Measurements from ENCODE around the gene CDK10.

The CDK10 gene

DNA sequence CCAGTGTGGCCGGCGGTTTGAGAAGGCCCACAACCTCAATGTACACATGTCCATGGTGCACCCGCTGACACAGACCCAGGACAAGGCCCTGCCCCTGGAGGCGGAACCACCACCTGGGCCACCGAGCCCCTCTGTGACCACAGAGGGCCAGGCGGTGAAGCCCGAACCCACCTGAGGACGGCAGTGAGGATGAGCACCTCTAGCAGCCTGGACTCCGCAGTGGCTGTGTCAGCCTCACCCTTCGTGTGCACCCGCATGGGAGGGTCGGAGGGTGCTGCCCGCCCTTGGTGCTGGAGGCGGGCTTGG, 51.5 kb downstream of the CDK10 start:
- DNase-seq: no peak

DNA sequence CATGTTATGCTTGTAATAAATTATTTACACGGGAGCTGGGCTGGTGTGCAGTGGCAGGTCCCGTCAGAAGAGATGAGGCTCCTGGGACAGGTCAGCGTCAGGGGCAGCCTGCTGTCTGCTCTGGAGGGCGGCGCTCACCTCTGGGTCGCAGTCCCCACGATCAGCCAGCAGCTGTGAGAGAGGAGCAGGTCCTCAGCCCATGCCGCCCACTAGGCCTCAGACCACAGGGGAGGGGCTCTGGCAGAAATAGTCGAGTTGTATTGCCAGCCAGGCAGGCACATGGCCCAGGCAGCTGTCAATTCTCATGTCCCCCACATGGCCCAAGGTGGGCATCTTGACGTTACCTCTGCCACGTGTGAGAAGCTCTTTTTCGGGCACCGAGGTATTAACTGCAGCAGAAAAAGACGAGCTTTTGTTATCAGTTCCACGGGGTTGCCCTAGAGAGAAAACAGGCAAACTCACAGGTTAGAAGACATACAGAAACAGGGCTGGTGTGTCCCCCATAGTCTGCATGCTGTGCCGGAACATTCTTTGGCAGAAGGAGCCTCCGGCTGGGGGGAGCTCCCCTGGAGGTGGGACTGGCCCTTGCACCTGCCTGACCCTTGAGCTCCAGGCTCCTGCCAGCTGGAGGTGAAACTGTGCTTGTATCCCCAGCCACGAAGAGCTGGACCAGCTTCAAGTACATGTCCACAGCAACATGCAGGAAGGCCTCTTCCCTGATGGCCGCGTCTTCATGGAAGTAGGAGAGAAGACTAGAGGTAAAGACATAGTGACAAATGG, 52.2 kb downstream of the CDK10 start:
- no peak for DNase-seq

DNA sequence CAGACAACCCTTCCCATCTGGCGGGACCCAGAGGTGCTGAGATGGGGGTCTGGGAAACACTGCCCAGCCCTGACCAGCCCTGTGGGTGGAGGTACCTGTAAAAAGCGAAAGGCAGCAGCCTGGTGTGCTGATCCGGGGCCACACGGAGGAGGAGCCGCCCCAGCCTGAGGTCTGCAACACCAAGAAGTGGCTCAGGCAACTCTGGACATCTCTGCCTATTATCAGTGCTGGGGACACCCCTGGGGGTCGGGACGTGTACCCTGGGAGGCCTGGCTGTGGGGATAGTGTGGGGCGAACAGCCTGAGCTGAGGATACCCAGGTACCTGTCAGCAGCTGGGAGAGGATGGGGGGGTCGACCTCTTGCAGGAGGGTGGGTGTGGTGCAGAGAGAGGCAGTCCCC, 52.9 kb downstream of the CDK10 start:
- DNase-seq: no peak

DNA sequence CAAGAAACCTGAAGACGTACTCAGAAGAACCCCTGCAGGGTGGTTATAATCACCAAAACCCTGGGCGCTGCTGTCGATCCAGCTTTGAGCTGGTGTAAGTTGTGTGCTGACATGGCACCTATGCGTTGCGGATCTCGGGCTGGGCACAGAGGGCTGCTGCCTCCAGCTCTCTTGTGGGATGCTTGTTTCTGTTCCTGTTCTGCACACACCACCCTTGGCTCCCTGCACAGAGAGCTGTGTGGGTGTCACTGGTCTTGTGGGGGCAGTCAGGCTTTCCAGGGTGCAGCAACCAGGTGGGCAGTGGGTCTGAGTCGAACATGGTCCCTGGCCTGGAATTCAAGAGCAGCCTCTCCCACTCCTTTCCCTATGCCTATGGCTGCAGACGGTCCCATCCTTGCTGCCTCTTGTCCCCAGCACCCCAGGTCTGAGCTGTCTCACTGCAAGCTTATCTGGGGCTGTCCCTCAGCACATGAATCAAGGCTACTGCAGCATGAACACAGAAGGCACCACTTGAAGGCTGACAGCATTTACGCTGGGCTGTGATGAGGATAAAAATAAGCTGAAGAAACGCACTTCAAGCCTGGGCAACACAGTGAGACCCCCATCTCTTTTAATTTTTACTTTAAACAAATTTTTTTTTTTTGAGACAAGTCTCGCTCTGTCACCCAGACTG, 55.0 kb downstream of the CDK10 start:
- DNase-seq: no peak

DNA sequence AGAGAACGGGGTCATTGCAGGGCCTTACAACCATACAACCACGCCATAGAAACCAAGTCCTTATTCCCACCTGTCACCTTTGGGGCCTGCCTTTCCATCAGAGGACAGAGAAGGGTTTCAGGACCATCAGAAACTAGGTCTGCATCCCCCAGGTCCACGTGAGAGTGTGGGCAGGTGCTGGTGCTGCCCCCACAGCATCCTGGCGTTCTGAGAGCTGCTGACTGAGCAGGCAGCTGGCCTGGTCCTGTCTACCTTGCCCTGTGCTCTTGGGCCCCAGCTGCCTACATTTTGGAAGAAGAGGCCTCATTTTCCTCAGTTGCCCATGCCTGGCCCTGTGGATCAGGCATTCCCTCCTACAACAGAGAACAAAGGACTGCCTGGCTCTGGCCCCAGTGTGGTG, 56.5 kb downstream of the CDK10 start:
- no peak for DNase-seq

DNA sequence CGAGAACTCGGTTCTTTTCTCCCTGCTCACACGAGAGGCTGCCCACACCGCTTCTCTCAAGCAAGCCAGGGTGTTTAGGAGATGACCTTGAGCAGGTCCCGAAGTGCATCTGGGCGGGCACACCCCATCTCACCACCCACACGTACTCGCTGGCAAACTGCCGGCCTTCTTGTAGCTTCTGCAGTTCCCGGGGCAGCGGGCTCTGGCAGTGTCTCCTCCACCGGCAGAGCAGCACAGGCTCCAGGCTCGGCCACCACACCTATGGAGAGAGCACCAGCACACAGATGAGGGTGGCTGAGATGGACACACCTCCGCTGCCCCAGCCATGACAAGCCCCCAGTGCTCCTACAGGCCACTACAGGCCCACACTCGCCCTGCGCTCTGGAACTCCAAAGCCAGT, 58.3 kb downstream of the CDK10 start:
- DNase-seq: no peak
